GM21390 (cell line): ENCODE results near the gene PGAP3.
"Not testable (repeated sequence)": the region's sequence is repeated elsewhere in the genome, so short reads cannot be mapped to it uniquely, and the experiment has no call there.

Experiments used
- ATAC-seq: cut with Tn5 transposase; IDR thresholded peaks from one replicate; pipeline ENCODE4 v1.9.1; 2021; ENCODE audit not compliant: unreplicated experiment

PGAP3 gene

GRCh38 chr17:39716073-39716818 lies 28.4 kb upstream of the PGAP3 start:
- no peak for ATAC-seq

- no peak for ATAC-seq
Observed at GRCh38 chr17:39715375-39716072, 27.7 kb upstream of the PGAP3 start.

GRCh38 chr17:39714234-39714633 lies 26.4 kb upstream of the PGAP3 start:
- no peak for ATAC-seq

- ATAC-seq, result no peak
Observed at GRCh38 chr17:39711851-39712250, 24.0 kb upstream of the PGAP3 start.

- ATAC-seq, result not testable (repeated sequence)
Observed at GRCh38 chr17:39711071-39711470, 23.2 kb upstream of the PGAP3 start.

- ATAC-seq, result no peak
Observed at GRCh38 chr17:39709998-39710964, 22.4 kb upstream of the PGAP3 start.

GRCh38 chr17:39709319-39709997 lies 21.6 kb upstream of the PGAP3 start:
- ATAC-seq, result no peak

- ATAC-seq, result no peak
Observed at GRCh38 chr17:39706921-39707337, 19.1 kb upstream of the PGAP3 start.

- ATAC-seq, result no peak
Observed at GRCh38 chr17:39706383-39706782, 18.5 kb upstream of the PGAP3 start.

GRCh38 chr17:39705786-39706348 lies 18.0 kb upstream of the PGAP3 start:
- no peak for ATAC-seq

- no peak for ATAC-seq
Observed at GRCh38 chr17:39704821-39705551, 17.1 kb upstream of the PGAP3 start.

- no peak for ATAC-seq
Observed at GRCh38 chr17:39703913-39704312, 16.1 kb upstream of the PGAP3 start.

GRCh38 chr17:39702901-39703893 lies 15.3 kb upstream of the PGAP3 start:
- no peak for ATAC-seq

GRCh38 chr17:39701784-39702422 lies 14.0 kb upstream of the PGAP3 start:
- ATAC-seq, result no peak

- ATAC-seq, result no peak
Observed at GRCh38 chr17:39701012-39701783, 13.3 kb upstream of the PGAP3 start.

- no peak for ATAC-seq
Observed at GRCh38 chr17:39700148-39700987, 12.5 kb upstream of the PGAP3 start.

GRCh38 chr17:39699818-39700147 lies 11.9 kb upstream of the PGAP3 start, which contains the start of gene ERBB2:
ERBB2 (plus strand) TSS chr17:39700064; CDS start chr17:39700239, 175 bp downstream.
- no peak for ATAC-seq
